Measurements from ENCODE around the gene C19orf73.
"Not testable (repeated sequence)": the region's sequence is repeated elsewhere in the genome, so short reads cannot be mapped to it uniquely, and the experiment has no call there.

The C19orf73 gene

GRCh38 chr19:49125025-49125731 is 6.2 kb upstream of the C19orf73 start:
- Histone ChIP-seq H3K36me3 (ENCODE audit: insufficient read depth, low read length) (no peaks in the 10 kb centered on the region), H3K9me3 (ENCODE audit: low read length) (peaks cover 2% of the 10 kb centered on the region), H2AFZ (ENCODE audit: low read depth, low read length) (no peak overlapping the region), H3K27me3 (ENCODE audit: insufficient read depth, low read length) (peaks cover 9% of the 10 kb centered on the region), H3K4me3 (ENCODE audit: low read length) (no peak overlapping the region), H3K4me1 (ENCODE audit: insufficient read depth, low read length) (peaks cover 7% of the 10 kb centered on the region)

- H2AFZ ChIP-seq (ENCODE audit: low read depth, low read length); H3K4me3 ChIP-seq (ENCODE audit: low read length); H3K4me1 ChIP-seq (ENCODE audit: insufficient read depth, low read length); H3K36me3 ChIP-seq (ENCODE audit: insufficient read depth, low read length); H3K9me3 ChIP-seq (ENCODE audit: low read length): not testable (repeated sequence)
- H3K27me3 ChIP-seq (ENCODE audit: insufficient read depth, low read length), result peaks cover 13% of the 10 kb centered on the region
Measured at GRCh38 chr19:49123285-49123684, 4.3 kb upstream of the C19orf73 start.

GRCh38 chr19:49121841-49122240 is 2.9 kb upstream of the C19orf73 start:
- Histone ChIP-seq H3K4me1 (ENCODE audit: insufficient read depth, low read length) (peaks cover 10% of the 10 kb centered on the region), H3K27me3 (ENCODE audit: insufficient read depth, low read length) (peaks cover 13% of the 10 kb centered on the region)
- not testable (repeated sequence) for H3K9me3 ChIP-seq (ENCODE audit: low read length); H2AFZ ChIP-seq (ENCODE audit: low read depth, low read length); H3K36me3 ChIP-seq (ENCODE audit: insufficient read depth, low read length); H3K4me3 ChIP-seq (ENCODE audit: low read length)

GRCh38 chr19:49120868-49121267 is 1.9 kb upstream of the C19orf73 start:
- H3K4me3 ChIP-seq (ENCODE audit: low read length), result no peak overlapping the region
- no peak overlapping the region for H2AFZ ChIP-seq (ENCODE audit: low read depth, low read length)
- peaks cover 10% of the 10 kb centered on the region for H3K4me1 ChIP-seq (ENCODE audit: insufficient read depth, low read length)
- H3K9me3 ChIP-seq (ENCODE audit: low read length), result no peaks in the 10 kb centered on the region
- H3K36me3 ChIP-seq (ENCODE audit: insufficient read depth, low read length), result no peaks in the 10 kb centered on the region
- H3K27me3 ChIP-seq (ENCODE audit: insufficient read depth, low read length), result peaks cover 13% of the 10 kb centered on the region

GRCh38 chr19:49120325-49120683 is 1.4 kb upstream of the C19orf73 start:
- Histone ChIP-seq H3K36me3 (ENCODE audit: insufficient read depth, low read length) (no peaks in the 10 kb centered on the region), H3K9me3 (ENCODE audit: low read length) (no peaks in the 10 kb centered on the region), H2AFZ (ENCODE audit: low read depth, low read length) (peak overlapping the region; percentile 69), H3K27me3 (ENCODE audit: insufficient read depth, low read length) (peaks cover 13% of the 10 kb centered on the region), H3K4me1 (ENCODE audit: insufficient read depth, low read length) (peaks cover 10% of the 10 kb centered on the region), H3K4me3 (ENCODE audit: low read length) (peak overlapping the region; percentile 89)

GRCh38 chr19:49119411-49120324 is 725 bp upstream of the C19orf73 start, which contains the start of gene PPFIA3:
Gene PPFIA3, plus strand, starts transcription at chr19:49119544. Its CDS starts 8,330 bp downstream, at chr19:49127874.
- H3K4me3 ChIP-seq (ENCODE audit: low read length), result peak within 1 kb of the TSS; percentile 89
- H2AFZ ChIP-seq (ENCODE audit: low read depth, low read length), result peak within 1 kb of the TSS; percentile 76
- H3K36me3 ChIP-seq (ENCODE audit: insufficient read depth, low read length), result no peaks in the 10 kb centered on the region
- no peaks in the 10 kb centered on the region for H3K9me3 ChIP-seq (ENCODE audit: low read length)
- peaks cover 10% of the 10 kb centered on the region for H3K4me1 ChIP-seq (ENCODE audit: insufficient read depth, low read length)
- H3K27me3 ChIP-seq (ENCODE audit: insufficient read depth, low read length), result peaks cover 13% of the 10 kb centered on the region

GRCh38 chr19:49117677-49118564 is 1.0 kb downstream of the C19orf73 start:
- Histone ChIP-seq H2AFZ (ENCODE audit: low read depth, low read length) (no peak overlapping the region), H3K4me1 (ENCODE audit: insufficient read depth, low read length) (peaks cover 13% of the 10 kb centered on the region), H3K27me3 (ENCODE audit: insufficient read depth, low read length) (peaks cover 13% of the 10 kb centered on the region), H3K36me3 (ENCODE audit: insufficient read depth, low read length) (no peaks in the 10 kb centered on the region), H3K9me3 (ENCODE audit: low read length) (no peaks in the 10 kb centered on the region), H3K4me3 (ENCODE audit: low read length) (peak overlapping the region; percentile 89)

- Histone ChIP-seq H3K27me3 (ENCODE audit: insufficient read depth, low read length) (peaks cover 13% of the 10 kb centered on the region), H3K36me3 (ENCODE audit: insufficient read depth, low read length) (no peaks in the 10 kb centered on the region), H2AFZ (ENCODE audit: low read depth, low read length) (no peak overlapping the region), H3K4me3 (ENCODE audit: low read length) (no peak overlapping the region), H3K9me3 (ENCODE audit: low read length) (no peaks in the 10 kb centered on the region), H3K4me1 (ENCODE audit: insufficient read depth, low read length) (peaks cover 13% of the 10 kb centered on the region)
Measured at GRCh38 chr19:49116544-49116943, 2.4 kb downstream of the C19orf73 start.

GRCh38 chr19:49114630-49115363 is 4.1 kb downstream of the C19orf73 start:
- Histone ChIP-seq H2AFZ (ENCODE audit: low read depth, low read length) (peak overlapping the region; percentile 55), H3K9me3 (ENCODE audit: low read length) (no peaks in the 10 kb centered on the region), H3K4me1 (ENCODE audit: insufficient read depth, low read length) (peaks cover 11% of the 10 kb centered on the region), H3K36me3 (ENCODE audit: insufficient read depth, low read length) (peaks cover 2% of the 10 kb centered on the region), H3K4me3 (ENCODE audit: low read length) (peak overlapping the region; percentile 53), H3K27me3 (ENCODE audit: insufficient read depth, low read length) (peaks cover under 1% of the 10 kb centered on the region)

GRCh38 chr19:49113762-49114629 is 4.9 kb downstream of the C19orf73 start, which contains the start of gene LIN7B:
Gene LIN7B, plus strand, starts transcription at chr19:49114370. Its CDS starts 35 bp downstream, at chr19:49114405.
- Histone ChIP-seq H3K36me3 (ENCODE audit: insufficient read depth, low read length) (peaks cover 10% of the 10 kb centered on the region), H3K27me3 (ENCODE audit: insufficient read depth, low read length) (no peaks in the 10 kb centered on the region), H2AFZ (ENCODE audit: low read depth, low read length) (peak within 1 kb of the TSS; percentile 55), H3K4me1 (ENCODE audit: insufficient read depth, low read length) (peaks cover 9% of the 10 kb centered on the region), H3K9me3 (ENCODE audit: low read length) (no peaks in the 10 kb centered on the region), H3K4me3 (ENCODE audit: low read length) (peak within 1 kb of the TSS; percentile 53)

GRCh38 chr19:49111218-49111998 is 7.5 kb downstream of the C19orf73 start:
- peaks cover 34% of the 10 kb centered on the region for H3K36me3 ChIP-seq (ENCODE audit: insufficient read depth, low read length)
- no peak overlapping the region for H2AFZ ChIP-seq (ENCODE audit: low read depth, low read length)
- no peaks in the 10 kb centered on the region for H3K27me3 ChIP-seq (ENCODE audit: insufficient read depth, low read length)
- no peak overlapping the region for H3K4me3 ChIP-seq (ENCODE audit: low read length)
- H3K4me1 ChIP-seq (ENCODE audit: insufficient read depth, low read length), result peaks cover 3% of the 10 kb centered on the region
- H3K9me3 ChIP-seq (ENCODE audit: low read length), result no peaks in the 10 kb centered on the region
